Gastrocnemius medialis (tissue), 4 donors: ENCODE results near the gene AXIN1.

Experiments used
- CTCF ChIP-seq, 5 experiments: fragments of 450-650 bp in 3 of 5; fragments of 200-600 bp in 2 of 5; sonication (generic) in 2 of 5; IDR thresholded peaks in 4 of 5; conservative IDR thresholded peaks in 1 of 5; 1 replicate in 4 of 5; 2 replicates in 1 of 5; pipeline ENCODE4 v1.5.1; 2016 to 2019; ENCODE audit warnings: antibody characterized with exemption in 5 of 5, mild to moderate bottlenecking in 3 of 5, moderate library complexity in 3 of 5
- POLR2A ChIP-seq, 2 donors: fragments of 450-650 bp; IDR thresholded peaks; one replicate each; pipeline ENCODE4 v1.6.1; 2017; ENCODE audit warnings: antibody characterized with exemption in 2 of 2, mild to moderate bottlenecking in 2 of 2, moderate library complexity in 2 of 2

- TF ChIP-seq CTCF (IDR thresholded peaks at IDR 0.05 in 4 of 5, conservative IDR thresholded peaks at IDR 0.05 in 1 of 5) = no peak
- TF ChIP-seq POLR2A (IDR thresholded peaks at IDR 0.05) = no peak
Measured at GRCh38 chr16:318628-319027, 33.9 kb downstream of the AXIN1 start.
